ENCODE data around the gene KARS1.

DNA sequence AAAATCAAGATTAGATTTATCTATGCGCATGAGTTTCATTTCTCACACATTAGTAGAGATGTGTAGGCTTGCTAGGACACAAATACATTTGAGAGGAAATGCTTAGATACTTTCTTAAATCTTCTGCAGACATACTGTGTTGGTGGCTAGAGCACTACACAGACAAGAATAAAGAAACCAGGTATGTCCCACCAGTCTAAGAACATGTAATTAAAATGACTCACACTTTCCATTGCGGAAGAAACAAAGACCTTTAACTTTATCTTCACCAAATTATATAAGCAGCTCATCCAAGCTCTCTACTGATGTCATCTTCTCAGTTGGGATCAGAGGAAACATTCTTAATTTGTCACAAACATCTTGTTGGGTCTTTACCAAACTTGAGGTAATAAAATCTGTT is 68.7 kb downstream of the KARS1 start:
- TF ChIP-seq, protein P1, sequence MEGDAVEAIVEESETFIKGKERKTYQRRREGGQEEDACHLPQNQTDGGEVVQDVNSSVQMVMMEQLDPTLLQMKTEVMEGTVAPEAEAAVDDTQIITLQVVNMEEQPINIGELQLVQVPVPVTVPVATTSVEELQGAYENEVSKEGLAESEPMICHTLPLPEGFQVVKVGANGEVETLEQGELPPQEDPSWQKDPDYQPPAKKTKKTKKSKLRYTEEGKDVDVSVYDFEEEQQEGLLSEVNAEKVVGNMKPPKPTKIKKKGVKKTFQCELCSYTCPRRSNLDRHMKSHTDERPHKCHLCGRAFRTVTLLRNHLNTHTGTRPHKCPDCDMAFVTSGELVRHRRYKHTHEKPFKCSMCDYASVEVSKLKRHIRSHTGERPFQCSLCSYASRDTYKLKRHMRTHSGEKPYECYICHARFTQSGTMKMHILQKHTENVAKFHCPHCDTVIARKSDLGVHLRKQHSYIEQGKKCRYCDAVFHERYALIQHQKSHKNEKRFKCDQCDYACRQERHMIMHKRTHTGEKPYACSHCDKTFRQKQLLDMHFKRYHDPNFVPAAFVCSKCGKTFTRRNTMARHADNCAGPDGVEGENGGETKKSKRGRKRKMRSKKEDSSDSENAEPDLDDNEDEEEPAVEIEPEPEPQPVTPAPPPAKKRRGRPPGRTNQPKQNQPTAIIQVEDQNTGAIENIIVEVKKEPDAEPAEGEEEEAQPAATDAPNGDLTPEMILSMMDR (IDR thresholded peaks at IDR 0.05) = no peak
- TF ChIP-seq POLR2A (IDR thresholded peaks at IDR 0.05) = no peak

All from body of pancreas (tissue), 4 donors.